ENCODE data around the gene COX15.
"Not testable (repeated sequence)": the region's sequence is repeated elsewhere in the genome, so short reads cannot be mapped to it uniquely, and the experiment has no call there.

COX15 gene

GRCh38 chr10:99732033-99732842, at the start of gene COX15, which contains the start of gene CUTC:
TSS of gene COX15 (minus strand) at chr10:99732127. CDS start at chr10:99732049, 78 bp downstream.
TSS of gene CUTC (plus strand) at chr10:99732234. CDS start at chr10:99732349, 115 bp downstream.
- peak; percentile 95 for DNase-seq

- no peak for DNase-seq
Measured at GRCh38 chr10:99779335-99779734, 47.4 kb upstream of the COX15 start.

GRCh38 chr10:99777918-99778714, 46.2 kb upstream of the COX15 start:
- DNase-seq: no peak

DNA sequence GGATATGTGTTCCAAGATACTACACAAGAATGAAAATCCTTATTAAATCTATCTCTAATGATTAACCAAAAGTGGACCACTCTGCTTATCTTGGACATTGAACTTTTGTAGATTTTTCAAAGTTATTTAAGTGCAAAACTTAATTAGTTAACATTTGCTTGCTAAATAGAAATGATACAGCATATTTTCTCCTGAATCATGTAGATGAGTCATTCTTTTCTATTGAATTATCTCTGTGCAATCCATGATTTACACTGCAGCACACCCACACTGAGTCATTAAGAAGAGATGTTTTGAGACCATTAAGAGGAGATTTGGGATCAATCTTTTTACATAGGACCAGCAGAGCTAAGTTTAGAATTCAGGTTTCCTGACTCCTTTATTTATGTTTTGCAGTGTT, 43.9 kb upstream of the COX15 start:
- DNase-seq: no peak

DNA sequence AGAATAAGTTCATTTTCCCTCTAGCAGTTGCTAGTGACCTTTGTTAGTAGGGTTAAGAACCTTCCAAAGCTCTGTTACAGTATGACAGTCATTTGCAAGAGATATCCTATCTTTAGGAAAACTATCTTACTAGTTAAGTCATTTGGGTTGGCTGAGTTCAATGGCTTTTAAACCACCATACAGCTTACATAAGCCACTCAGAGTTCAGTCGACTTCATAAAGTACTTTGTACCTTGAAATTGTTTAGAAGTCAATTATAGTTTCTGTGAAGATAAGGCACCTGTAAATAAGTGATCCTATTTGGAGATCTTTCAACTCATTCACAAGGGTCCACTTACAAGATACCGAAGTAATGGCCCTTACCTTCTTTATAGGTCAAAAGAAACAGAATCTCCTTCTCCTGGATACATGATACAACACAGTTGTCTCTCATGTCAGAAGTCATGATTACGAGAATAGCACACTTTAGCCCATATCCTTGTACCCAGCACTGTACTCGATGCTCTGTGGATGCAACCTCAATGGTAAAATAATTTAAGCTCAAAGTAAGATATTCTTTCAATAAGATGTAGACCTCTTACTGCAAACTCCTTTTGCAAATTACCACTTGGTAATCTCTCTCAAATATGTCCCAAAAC, 38.6 kb upstream of the COX15 start:
- DNase-seq: no peak

DNA sequence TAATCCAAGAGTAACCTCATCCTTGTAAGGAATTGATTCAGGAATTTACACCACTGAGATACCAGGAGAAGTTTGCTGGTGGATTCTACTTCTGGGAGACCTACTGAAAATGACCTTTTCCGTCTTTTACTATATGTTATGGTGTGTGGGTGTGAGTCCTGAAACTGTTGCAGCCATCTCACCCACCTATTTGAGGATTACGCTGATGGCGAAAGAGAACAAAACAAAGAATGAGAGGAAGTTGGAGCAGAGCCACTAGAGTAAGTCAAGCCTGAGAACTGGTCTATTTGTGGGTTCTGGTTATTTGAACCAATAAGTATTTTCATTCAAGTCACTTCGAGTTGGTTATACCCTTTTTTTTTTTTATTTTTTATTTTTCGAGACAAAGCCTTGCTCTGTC, 37.8 kb upstream of the COX15 start:
- no peak for DNase-seq

GRCh38 chr10:99768556-99768955, 36.6 kb upstream of the COX15 start:
- no peak for DNase-seq

GRCh38 chr10:99767901-99768300, 36.0 kb upstream of the COX15 start:
- no peak for DNase-seq

DNA sequence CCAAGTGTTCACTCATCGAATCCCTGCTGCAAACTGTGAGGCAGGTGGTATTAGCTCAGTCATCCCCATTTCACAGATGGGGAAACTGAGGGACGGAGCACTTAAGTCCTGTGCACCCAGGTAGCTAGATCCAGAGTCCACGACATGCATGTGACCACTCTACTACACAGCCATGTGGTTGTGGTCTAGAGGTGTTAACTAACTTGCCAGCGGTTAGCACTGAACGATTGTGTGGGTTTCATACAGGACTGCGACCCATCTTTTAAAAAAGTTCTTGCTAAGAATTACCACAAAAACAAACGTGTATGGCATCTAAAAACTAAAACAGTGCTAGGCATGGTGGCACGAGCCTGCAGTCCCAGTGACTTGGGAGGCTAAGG, 34.4 kb upstream of the COX15 start:
- DNase-seq: no peak

DNA sequence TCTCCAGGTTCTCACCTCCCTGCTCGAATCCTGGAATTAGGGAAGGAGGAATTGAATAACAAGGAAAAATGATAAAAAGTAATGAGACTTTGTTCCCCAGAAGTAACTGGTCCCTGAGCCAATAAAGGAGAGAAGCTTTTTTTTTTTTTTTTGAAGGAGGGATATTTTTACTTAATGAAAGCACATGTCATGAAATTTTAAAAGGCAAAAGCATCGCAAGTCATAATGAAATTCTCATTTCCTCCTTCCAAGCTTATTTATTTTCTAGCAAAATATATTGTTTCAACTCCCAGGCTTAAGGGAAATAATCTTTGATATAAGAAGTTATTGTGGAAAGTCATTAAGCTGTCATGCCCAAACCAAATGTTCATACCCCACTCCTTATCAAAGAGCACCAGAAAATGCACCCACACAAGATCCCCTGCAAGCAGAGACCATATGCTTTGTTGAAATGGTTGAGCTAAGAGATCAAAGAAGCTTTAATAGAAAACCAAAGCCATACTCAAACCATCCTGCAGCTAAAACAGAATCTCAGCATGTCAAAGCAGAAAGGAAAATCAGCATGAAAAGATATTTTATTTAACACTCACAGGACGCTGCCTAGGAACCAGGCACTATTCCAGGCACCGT, 33.9 kb upstream of the COX15 start:
- no peak for DNase-seq

DNA sequence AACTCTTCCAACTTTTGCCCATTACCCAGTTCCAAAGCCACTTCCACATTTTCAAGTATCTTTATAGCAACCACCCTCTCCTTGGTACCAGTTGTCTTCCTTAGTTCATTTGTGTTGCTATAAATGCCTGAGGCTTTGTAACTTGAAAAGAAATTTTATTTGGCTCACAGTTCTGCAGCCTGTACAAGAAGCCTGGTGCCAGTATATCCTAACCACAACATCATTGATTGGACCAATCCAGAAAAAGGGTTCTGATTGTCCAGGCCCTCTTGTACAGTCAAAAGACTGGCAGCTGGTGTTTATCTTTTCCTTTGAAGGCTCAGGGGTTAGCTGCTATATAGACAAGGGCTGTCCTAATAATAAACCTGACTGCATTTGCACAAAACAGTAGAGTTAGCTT, 29.4 kb upstream of the COX15 start:
- no peak for DNase-seq

GRCh38 chr10:99760321-99760720, 28.4 kb upstream of the COX15 start:
- no peak for DNase-seq

- no peak for DNase-seq
Measured at GRCh38 chr10:99758211-99758891, 26.4 kb upstream of the COX15 start.

DNA sequence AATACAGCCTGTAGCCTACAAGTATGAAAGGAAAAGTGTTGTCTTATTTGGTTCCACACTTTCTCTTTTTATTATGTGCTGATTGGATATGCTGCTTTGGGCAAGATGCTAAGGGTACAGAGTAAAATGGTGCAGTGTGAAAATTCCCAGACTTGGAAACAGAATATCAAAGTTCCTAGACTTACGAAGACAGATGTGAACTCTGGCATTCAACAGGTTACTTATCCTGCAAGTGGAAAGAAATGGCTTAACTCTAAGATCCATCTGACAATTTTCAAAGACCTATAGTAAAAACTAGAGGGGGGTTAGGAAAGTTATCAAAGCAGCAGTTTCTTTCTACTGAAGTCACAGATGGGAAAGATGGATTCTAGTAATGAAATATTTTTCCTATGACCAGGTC, 24.2 kb upstream of the COX15 start:
- DNase-seq: no peak

- no peak for DNase-seq
Measured at GRCh38 chr10:99754670-99755069, 22.7 kb upstream of the COX15 start.

GRCh38 chr10:99750641-99751040, 18.7 kb upstream of the COX15 start:
- no peak for DNase-seq

DNA sequence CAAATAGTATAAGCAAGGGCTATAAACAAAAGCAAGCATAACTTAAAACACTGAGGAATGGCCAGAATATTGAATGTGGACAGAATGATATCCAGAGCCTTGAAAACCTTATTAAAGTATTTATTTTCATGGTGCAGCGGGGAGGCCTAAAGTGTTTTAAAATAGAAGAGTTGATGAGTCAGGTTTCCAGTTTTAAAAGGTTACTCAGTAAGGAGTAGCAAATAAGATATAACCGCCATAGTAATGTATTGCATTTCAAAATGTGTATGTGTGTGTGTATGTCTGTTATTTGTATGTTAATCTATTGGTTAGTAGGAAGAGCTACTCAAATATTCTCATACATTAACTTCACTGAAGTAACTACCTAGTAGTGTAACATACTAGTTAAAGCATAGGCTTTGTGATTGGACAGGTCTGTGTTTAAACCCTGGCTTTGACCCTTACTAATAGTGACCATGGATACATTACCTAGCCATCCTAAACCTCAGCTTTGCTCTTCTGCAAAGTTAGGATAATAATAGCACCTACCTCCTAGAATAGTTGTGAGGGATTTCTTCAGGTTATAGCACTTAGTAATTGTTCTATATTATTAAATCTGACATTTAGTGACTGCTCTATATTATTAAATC, 17.0 kb upstream of the COX15 start:
- DNase-seq: no peak

DNA sequence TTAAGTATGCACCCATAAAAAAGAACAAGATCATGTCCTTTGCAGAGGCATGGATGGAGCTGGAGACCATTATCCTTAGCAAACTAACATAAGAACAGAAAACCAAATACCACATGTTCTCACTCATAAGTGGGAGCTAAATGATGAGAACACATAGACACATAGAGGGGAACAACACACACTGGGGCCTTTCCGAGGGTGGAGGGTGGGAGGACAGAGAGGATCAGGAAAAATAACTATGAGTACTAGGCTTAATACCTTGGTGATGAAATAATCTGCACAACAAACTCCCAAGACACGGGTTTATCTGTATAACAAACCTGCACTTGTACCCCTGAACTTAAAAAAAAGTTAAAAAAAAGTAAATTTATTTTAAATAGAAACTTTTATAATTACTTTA, 14.2 kb upstream of the COX15 start:
- DNase-seq: not testable (repeated sequence)

- no peak for DNase-seq
Measured at GRCh38 chr10:99743841-99744240, 11.9 kb upstream of the COX15 start.

- DNase-seq: no peak
Measured at GRCh38 chr10:99742701-99743100, 10.8 kb upstream of the COX15 start.

DNA sequence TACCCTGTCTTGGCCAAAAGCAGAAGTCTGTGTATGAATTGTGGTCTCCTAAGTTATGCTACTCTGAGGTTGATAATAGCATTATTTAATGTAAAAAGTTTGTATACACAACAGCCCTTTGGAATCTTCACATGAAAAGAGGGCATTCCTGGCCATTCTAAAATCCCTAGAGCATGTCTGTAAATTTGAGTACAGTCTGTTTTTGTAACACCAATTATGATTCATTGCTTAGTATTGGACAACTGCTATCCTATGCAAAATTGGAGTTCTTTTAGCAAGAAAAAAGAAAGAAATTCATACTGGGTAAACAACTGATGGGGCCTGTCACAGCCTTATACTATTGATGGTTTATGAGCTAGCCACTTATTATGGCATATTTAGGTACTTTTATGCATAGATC, 10.3 kb upstream of the COX15 start:
- no peak for DNase-seq

- DNase-seq: no peak
Measured at GRCh38 chr10:99740933-99741559, 9.1 kb upstream of the COX15 start.
